HepG2 (cell line): ENCODE measurements around the gene ACVRL1. TPM values are rescaled to one million over a fixed set of nuclear protein-coding genes. Genes with fewer than 3 reads are reported as not detected.

Experiments used
- ATAC-seq: fragments of 200-7000 bp; cut with Tn5 transposase; 3 replicates; pipeline ENCODE4 v1.9.1; 2020; ENCODE audit warnings: mild to moderate bottlenecking, moderate library complexity
- BruUV-seq: library from RNA; stranded (reverse); fragments of 400-500 nt; replicated peaks from 2 replicates; lab custom pipeline; 2021; lab: Mats Ljungman, UMichigan
- CTCF ChIA-PET: fragments of 300-600 bp; formaldehyde crosslinking; extraction: SDS; loops from one replicate; lab custom pipeline; 2021; ENCODE audit warnings: low total read pairs, inconsistent platforms, low intra/inter-chr PET ratio; lab: Yijun Ruan, JAX
- POLR2A ChIA-PET: fragments of 350-600 bp; sonication (Branson Sonifier 250); formaldehyde crosslinking; loops from one replicate; lab custom pipeline; 2020; ENCODE audit warnings: antibody characterized with exemption, inconsistent platforms; lab: Yijun Ruan, JAX
- DNase-seq: peaks from one replicate; pipeline ENCODE4 v3.0.0-alpha.2; 2015; ENCODE audit warnings: low spot score
- FAIRE-seq: peaks from 3 replicates; lab custom pipeline; 2011; peaks lifted over from hg19 to GRCh38; lab: Jason Lieb, UNC
- H2AFZ ChIP-seq: one replicate; pipeline ENCODE4 v1.6.1; 2011; ENCODE audit warnings: low read length, inconsistent platforms
- H3K27ac ChIP-seq: fragments of 300-600 bp; 3 replicates; pipeline ENCODE4 v1.8.0; 2011; ENCODE audit warnings: mixed run types, mild to moderate bottlenecking, mixed read lengths, low read length, inconsistent platforms; ENCODE audit not compliant: insufficient read depth; ENCODE audit errors: extremely low read length
- H3K27me3 ChIP-seq, 2 experiments: fragments of 200-600 bp in 1 of 2; 2 replicates in 1 of 2; 3 replicates in 1 of 2; pipeline versions ENCODE4 v1.6.0 to v1.8.0; 2011; ENCODE audit warnings: low read length in 2 of 2, mild to moderate bottlenecking in 2 of 2, moderate library complexity in 2 of 2, inconsistent platforms in 1 of 2; ENCODE audit not compliant: insufficient read depth in 2 of 2, control insufficient read depth in 1 of 2
- H3K36me3 ChIP-seq, 2 experiments: fragments of 200-600 bp in 1 of 2; replicated peaks in 1 of 2; 2 replicates in 1 of 2; 3 replicates in 1 of 2; pipeline versions ENCODE4 v1.5.1 to v1.8.0; 2011; ENCODE audit warnings: low read length in 2 of 2, inconsistent platforms in 1 of 2; ENCODE audit not compliant: insufficient read depth in 2 of 2, control insufficient read depth in 1 of 2
- H3K4me1 ChIP-seq: 2 replicates; pipeline ENCODE4 v1.5.1; 2012; ENCODE audit warnings: low read length, inconsistent platforms; ENCODE audit not compliant: insufficient read depth
- H3K4me2 ChIP-seq: 2 replicates; pipeline ENCODE4 v1.6.0; 2011; ENCODE audit warnings: low read depth, low read length, inconsistent platforms
- H3K4me3 ChIP-seq, 3 experiments: fragments of 200-600 bp in 1 of 3; sonication (generic), shearing (Covaris generic) in 1 of 3; replicated peaks in 1 of 3; 2 replicates each; pipeline ENCODE4 v1.5.1; 2011 to 2016; ENCODE audit warnings: low read length in 3 of 3, inconsistent platforms in 2 of 3, low read depth in 2 of 3, mild to moderate bottlenecking in 2 of 3, control low read depth in 1 of 3, mixed read lengths in 1 of 3; ENCODE audit not compliant: insufficient read depth in 1 of 3
- H3K79me2 ChIP-seq: one replicate; pipeline ENCODE4 v1.6.1; 2011; ENCODE audit warnings: low read length, inconsistent platforms; ENCODE audit not compliant: insufficient read depth
- H3K9ac ChIP-seq: 2 replicates; pipeline ENCODE4 v1.6.0; 2011; ENCODE audit warnings: mild to moderate bottlenecking, low read depth, low read length, inconsistent platforms; ENCODE audit not compliant: insufficient read depth
- H3K9me3 ChIP-seq: 2 replicates; pipeline ENCODE4 v1.5.1; 2012; ENCODE audit warnings: mild to moderate bottlenecking, low read length
- H4K20me1 ChIP-seq: 2 replicates; pipeline ENCODE4 v1.6.0; 2011; ENCODE audit warnings: inconsistent platforms, mild to moderate bottlenecking, low read length, moderate library complexity; ENCODE audit not compliant: insufficient read depth
- CBFB ChIP-seq: sonication (generic); formaldehyde crosslinking; IDR thresholded peaks from 2 replicates; pipeline ENCODE4 v1.4.0; 2020; ENCODE audit warnings: missing genetic modification reagents
- HNRNPL ChIP-seq: fragments of 200-400 bp; formaldehyde crosslinking; IDR thresholded peaks from 2 replicates; pipeline ENCODE4 v1.6.1; 2017; ENCODE audit warnings: mild to moderate bottlenecking, low read depth, low read length
- MTA1 ChIP-seq: sonication (generic); formaldehyde crosslinking; IDR thresholded peaks from 2 replicates; pipeline ENCODE4 v1.4.0; 2020; ENCODE audit warnings: missing genetic modification reagents, mild to moderate bottlenecking, borderline replicate concordance
- NCOA1 ChIP-seq: sonication (generic); formaldehyde crosslinking; IDR thresholded peaks from 2 replicates; pipeline ENCODE4 v1.9.0; 2021; ENCODE audit warnings: missing genetic modification reagents
- PAWR ChIP-seq: sonication (generic); formaldehyde crosslinking; IDR thresholded peaks from 2 replicates; pipeline ENCODE4 v1.4.0; 2020; ENCODE audit warnings: missing genetic modification reagents, mild to moderate bottlenecking, borderline replicate concordance
- PRMT3 ChIP-seq: sonication (generic); formaldehyde crosslinking; IDR thresholded peaks from 2 replicates; pipeline ENCODE4 v1.8.1; 2022; ENCODE audit warnings: low read depth, mild to moderate bottlenecking, moderate library complexity, missing genetic modification reagents, borderline replicate concordance
- RBM39 ChIP-seq: fragments of 200-400 bp; formaldehyde crosslinking; IDR thresholded peaks from one replicate; pipeline ENCODE4 v1.6.1; 2018; ENCODE audit warnings: antibody characterized with exemption, mild to moderate bottlenecking, low read depth, low read length; ENCODE audit not compliant: poor library complexity, severe bottlenecking
- ZBTB3 ChIP-seq: sonication (generic); formaldehyde crosslinking; IDR thresholded peaks from 2 replicates; pipeline ENCODE4 v1.4.0; 2020; ENCODE audit warnings: low read depth, mild to moderate bottlenecking, moderate library complexity, missing genetic modification reagents, borderline replicate concordance
- ZNF761 ChIP-seq: sonication (generic); formaldehyde crosslinking; conservative IDR thresholded peaks from 2 replicates; pipeline ENCODE4 v1.4.0; 2020; ENCODE audit warnings: mild to moderate bottlenecking, missing genetic modification reagents
- ZNF766 ChIP-seq: sonication (generic); formaldehyde crosslinking; IDR thresholded peaks from 2 replicates; pipeline ENCODE4 v1.5.0; 2020; ENCODE audit warnings: missing genetic modification reagents, borderline replicate concordance
- WGBS: methylation state at CpG from one replicate; pipeline ENCODE4 v1.1.6; 2017; ENCODE audit warnings: low lambda C conversion rate; 5-methylcytosine and 5-hydroxymethylcytosine counted together
- in situ Hi-C: cut with HindIII; loops from 2 replicates; pipeline ENCODE4 v1.10.0; 2017; ENCODE audit warnings: low pct_unique_long_range_greater_than_20kb; ENCODE audit not compliant: extremely low pct_ligation_motif_present
- intact Hi-C: fragments of 100-400 bp; cut with micrococcal nuclease; formaldehyde crosslinking; loops from one replicate; pipeline ENCODE4 v1.10.0; 2022; ENCODE audit not compliant: unreplicated experiment
- polyA plus RNA-seq, 8 experiments: library from polyadenylated mRNA; depleted of rRNA in 3 of 8; stranded (reverse) in 7 of 8; unstranded in 1 of 8; fragments of >200 nt; fragmentation: Illumina TruSeq in 4 of 8; extraction: Trizol in 4 of 8; gene quantifications; 2 replicates each; pipeline versions ENCODE4 v1.2.1 to v1.2.3, GENCODE V29; 2011 to 2016; ENCODE audit warnings: low read depth in 4 of 8, missing spikeins in 1 of 8, mixed read lengths in 1 of 8; ENCODE audit not compliant: insufficient read depth in 1 of 8
- total RNA-seq, 5 experiments: library from RNA; depleted of rRNA; stranded (reverse); fragments of >200 nt; fragmentation: Illumina TruSeq; extraction: Trizol; gene quantifications; 2 replicates each; pipeline ENCODE4 v1.2.3, GENCODE V29; 2016; ENCODE audit warnings: low read depth in 1 of 5
- TF ChIP-seq, protein P1 (sequence below), 2 experiments: fragments of 450-650 bp in 1 of 2; sonication (generic) in 1 of 2; formaldehyde crosslinking in 1 of 2; IDR thresholded peaks; 2 replicates each; pipeline versions ENCODE4 v1.6.1 to v1.8.0; 2016 to 2022; ENCODE audit warnings: antibody characterized with exemption in 1 of 2, mild to moderate bottlenecking in 1 of 2, missing genetic modification reagents in 1 of 2

Gene ACVRL1
- total and polyA plus RNA-seq, 2 of the 13 experiments (the other 11 are each of a cell fraction or from before 2014, with no cell fraction given): not detected

DNA sequence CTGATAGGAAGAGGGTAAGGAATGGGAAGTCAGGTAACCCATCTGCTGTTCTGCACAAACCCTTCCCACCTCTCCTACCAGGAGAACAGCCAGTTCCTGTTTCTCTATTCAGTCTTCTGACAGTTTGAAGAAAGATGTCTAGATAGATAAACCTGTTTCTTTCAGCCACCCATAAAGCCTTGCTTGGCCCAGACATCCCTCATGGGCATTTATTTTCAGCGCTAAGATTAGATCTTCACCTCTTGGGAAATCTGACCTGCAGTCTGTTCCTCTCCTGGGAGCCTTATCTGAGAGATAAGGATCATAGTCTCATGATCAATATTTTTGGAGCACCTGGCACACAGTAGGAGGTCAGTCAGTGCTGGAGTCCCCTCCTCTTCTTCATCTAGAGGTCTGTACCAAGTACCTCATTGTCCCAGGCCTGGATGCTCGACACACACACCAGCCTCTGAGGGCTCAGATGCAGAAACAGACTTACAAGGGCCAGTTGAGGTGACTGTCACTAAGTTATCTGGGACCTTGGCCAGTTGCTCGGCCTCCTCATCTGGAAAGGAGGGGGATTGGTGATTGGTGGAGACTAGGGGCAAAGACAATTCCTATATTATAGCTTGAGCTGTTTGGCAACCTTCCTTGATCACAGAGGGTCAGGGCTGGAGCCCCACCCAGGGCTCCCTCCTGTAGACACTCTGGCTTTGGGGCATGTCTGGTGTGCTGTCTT is 18.2 kb downstream of the ACVRL1 start:
- Histone ChIP-seq H3K27me3 (peaks cover 0 to 14% of the 10 kb centered on the region in 2 experiments; a peak in 4 of 5 replicates), H3K9me3 (no peaks in the 10 kb centered on the region), H3K4me2 (0 out of 2 replicates have a peak overlapping the region, but pooled peaks have one; percentile 14), H3K4me1 (peaks cover 37% of the 10 kb centered on the region), H2AFZ (no peak overlapping the region), H3K4me3 (no peak overlapping the region), H3K36me3 (no peaks in the 10 kb centered on the region), H3K27ac (no peak overlapping the region), H3K79me2 (no peaks in the 10 kb centered on the region), H3K9ac (no peak overlapping the region), H4K20me1 (no peaks in the 10 kb centered on the region)
- no peak for FAIRE-seq
- no peak for ATAC-seq
- WGBS: 5% methylated on average over 2 of the region's 3 CpGs
- CTCF ChIA-PET: interaction anchor here (2.3 kb wide), 1 partner anchor 55 kb away, joined by 36 read pairs; no protein-coding TSS in a partner anchor
- in situ Hi-C loops: no loop called here
- DNase-seq: no peak
- intact Hi-C loops: loop anchor here (1.0 kb wide), 1 partner anchor 55 kb away; no protein-coding TSS in a partner anchor
- TF ChIP-seq PAWR (CRISPR knock-in tag) (no peak), NCOA1 (CRISPR knock-in tag) (no peak), CBFB (no peak), RBM39 (no peak), ZNF766 (CRISPR knock-in tag) (no peak), ZBTB3 (CRISPR knock-in tag) (no peak), PRMT3 (no peak), HNRNPL (no peak), ZNF761 (CRISPR knock-in tag) (no peak), MTA1 (CRISPR knock-in tag) (no peak)
- TF ChIP-seq, protein P1, sequence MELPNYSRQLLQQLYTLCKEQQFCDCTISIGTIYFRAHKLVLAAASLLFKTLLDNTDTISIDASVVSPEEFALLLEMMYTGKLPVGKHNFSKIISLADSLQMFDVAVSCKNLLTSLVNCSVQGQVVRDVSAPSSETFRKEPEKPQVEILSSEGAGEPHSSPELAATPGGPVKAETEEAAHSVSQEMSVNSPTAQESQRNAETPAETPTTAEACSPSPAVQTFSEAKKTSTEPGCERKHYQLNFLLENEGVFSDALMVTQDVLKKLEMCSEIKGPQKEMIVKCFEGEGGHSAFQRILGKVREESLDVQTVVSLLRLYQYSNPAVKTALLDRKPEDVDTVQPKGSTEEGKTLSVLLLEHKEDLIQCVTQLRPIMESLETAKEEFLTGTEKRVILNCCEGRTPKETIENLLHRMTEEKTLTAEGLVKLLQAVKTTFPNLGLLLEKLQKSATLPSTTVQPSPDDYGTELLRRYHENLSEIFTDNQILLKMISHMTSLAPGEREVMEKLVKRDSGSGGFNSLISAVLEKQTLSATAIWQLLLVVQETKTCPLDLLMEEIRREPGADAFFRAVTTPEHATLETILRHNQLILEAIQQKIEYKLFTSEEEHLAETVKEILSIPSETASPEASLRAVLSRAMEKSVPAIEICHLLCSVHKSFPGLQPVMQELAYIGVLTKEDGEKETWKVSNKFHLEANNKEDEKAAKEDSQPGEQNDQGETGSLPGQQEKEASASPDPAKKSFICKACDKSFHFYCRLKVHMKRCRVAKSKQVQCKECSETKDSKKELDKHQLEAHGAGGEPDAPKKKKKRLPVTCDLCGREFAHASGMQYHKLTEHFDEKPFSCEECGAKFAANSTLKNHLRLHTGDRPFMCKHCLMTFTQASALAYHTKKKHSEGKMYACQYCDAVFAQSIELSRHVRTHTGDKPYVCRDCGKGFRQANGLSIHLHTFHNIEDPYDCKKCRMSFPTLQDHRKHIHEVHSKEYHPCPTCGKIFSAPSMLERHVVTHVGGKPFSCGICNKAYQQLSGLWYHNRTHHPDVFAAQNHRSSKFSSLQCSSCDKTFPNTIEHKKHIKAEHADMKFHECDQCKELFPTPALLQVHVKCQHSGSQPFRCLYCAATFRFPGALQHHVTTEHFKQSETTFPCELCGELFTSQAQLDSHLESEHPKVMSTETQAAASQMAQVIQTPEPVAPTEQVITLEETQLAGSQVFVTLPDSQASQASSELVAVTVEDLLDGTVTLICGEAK (IDR thresholded peaks at IDR 0.05): no peak
- TF ChIP-seq, protein P1 (CRISPR knock-in tag; IDR thresholded peaks at IDR 0.05): no peak
- no TSS peak for BruUV-seq
- POLR2A ChIA-PET: no interaction called here
